Peyer's patch (tissue), 4 donors: ENCODE data around the gene SLC1A5. TPM values are rescaled to one million over a fixed set of nuclear protein-coding genes. Genes with fewer than 3 reads are reported as not detected.

Experiments used
- DNase-seq, 3 donors: peaks; one replicate each; pipeline ENCODE4 v3.0.0-alpha.2; 2017 to 2019
- H3K27ac ChIP-seq, 4 donors: fragments of 200-600 bp; sonication (generic); one replicate each; pipeline ENCODE4 v1.5.1; 2016 to 2019
- H3K27me3 ChIP-seq, 2 donors: fragments of 200-600 bp; sonication (generic); one replicate each; pipeline ENCODE4 v1.5.1; 2019
- H3K36me3 ChIP-seq, 3 donors: fragments of 200-600 bp; sonication (generic); one replicate each; pipeline ENCODE4 v1.5.1; 2016 to 2019
- H3K4me1 ChIP-seq, 4 donors: fragments of 200-600 bp; sonication (generic); one replicate each; pipeline ENCODE4 v1.5.1; 2016 to 2019
- H3K4me3 ChIP-seq, 4 donors: fragments of 200-600 bp; sonication (generic); 1 replicate in 3 of 4; 2 replicates in 1 of 4; pipeline ENCODE4 v1.5.1; 2016 to 2019; ENCODE audit warnings: mild to moderate bottlenecking in 1 of 4
- H3K9me3 ChIP-seq, 4 donors: fragments of 200-600 bp; sonication (generic); one replicate each; pipeline ENCODE4 v1.5.1; 2016 to 2019; ENCODE audit warnings: mild to moderate bottlenecking in 1 of 4
- CTCF ChIP-seq, 6 experiments: fragments of 450-650 bp in 4 of 6; fragments of 200-600 bp in 2 of 6; sonication (generic) in 1 of 6; IDR thresholded peaks; one replicate each; pipeline ENCODE4 v1.5.1; 2017 to 2019; ENCODE audit warnings: antibody characterized with exemption in 6 of 6, mild to moderate bottlenecking in 3 of 6, moderate library complexity in 1 of 6
- POLR2A ChIP-seq, 2 donors: fragments of 450-650 bp; IDR thresholded peaks; one replicate each; pipeline ENCODE4 v1.5.1; 2017; ENCODE audit warnings: antibody characterized with exemption in 2 of 2, mild to moderate bottlenecking in 2 of 2, moderate library complexity in 2 of 2
- total RNA-seq, 4 donors: library from RNA; depleted of rRNA; stranded (reverse); fragments of >200 nt; gene quantifications; one replicate each; pipeline ENCODE4 v1.1.0, GENCODE V29; 2016

SLC1A5 gene
- total RNA-seq, 4 donors from 2014 or later: 19.8 to 34.7 (median 31.2) TPM

GRCh38 chr19:46787040-46787330 lies 1.4 kb downstream of the SLC1A5 start:
- Histone ChIP-seq H3K4me3 (peak overlapping the region; percentile 82 to 90 (median 86)), H3K36me3 (peaks cover 0 to 16% (median 0%) of the 10 kb centered on the region in 3 donors), H3K9me3 (no peaks in the 10 kb centered on the region), H3K27me3 (no peaks in the 10 kb centered on the region), H3K4me1 (peaks cover 0 to 33% (median 16%) of the 10 kb centered on the region in 4 donors), H3K27ac (peak overlapping the region; percentile 80 to 96 (median 86))
- DNase-seq: no peak
- TF ChIP-seq CTCF (IDR thresholded peaks at IDR 0.05) (no peak), POLR2A (IDR thresholded peaks at IDR 0.05) (no peak)

GRCh38 chr19:46786236-46787039 lies 2.0 kb downstream of the SLC1A5 start:
- DNase-seq: peak; percentile 77 to 90 (median 80)
- TF ChIP-seq POLR2A (IDR thresholded peaks at IDR 0.05): peak; percentile 19 to 40
- no peak for TF ChIP-seq CTCF (IDR thresholded peaks at IDR 0.05)
- H3K4me1 ChIP-seq: peaks cover 0 to 33% (median 16%) of the 10 kb centered on the region in 4 donors
- no peaks in the 10 kb centered on the region for H3K27me3 ChIP-seq
- H3K9me3 ChIP-seq: no peaks in the 10 kb centered on the region
- H3K4me3 ChIP-seq: peak overlapping the region; percentile 82 to 90 (median 86)
- H3K27ac ChIP-seq: peak overlapping the region; percentile 80 to 96 (median 86)
- H3K36me3 ChIP-seq: peaks cover 0 to 22% (median 0%) of the 10 kb centered on the region in 3 donors

- H3K27ac ChIP-seq: peak overlapping the region; percentile 80 to 96 (median 86)
- no peaks in the 10 kb centered on the region for H3K27me3 ChIP-seq
- TF ChIP-seq CTCF (IDR thresholded peaks at IDR 0.05) (no peak), POLR2A (IDR thresholded peaks at IDR 0.05) (no peak)
- H3K4me1 ChIP-seq: peaks cover 0 to 33% (median 16%) of the 10 kb centered on the region in 4 donors
- H3K4me3 ChIP-seq: peak overlapping the region; percentile 82 to 90 (median 86)
- H3K9me3 ChIP-seq: no peaks in the 10 kb centered on the region
- peaks cover 0 to 27% (median 0%) of the 10 kb centered on the region in 3 donors for H3K36me3 ChIP-seq
- no peak for DNase-seq
Measured at GRCh38 chr19:46785980-46786235, 2.5 kb downstream of the SLC1A5 start.

GRCh38 chr19:46785054-46785979 lies 3.1 kb downstream of the SLC1A5 start:
- Histone ChIP-seq H3K4me1 (peaks cover 0 to 33% (median 16%) of the 10 kb centered on the region in 4 donors), H3K36me3 (peaks cover 0 to 33% (median 0%) of the 10 kb centered on the region in 3 donors), H3K4me3 (peak overlapping the region in 3 of 4 donors; percentile 82 to 90 (median 89)), H3K27me3 (no peaks in the 10 kb centered on the region), H3K27ac (peak overlapping the region; percentile 80 to 96 (median 86)), H3K9me3 (no peaks in the 10 kb centered on the region)
- TF ChIP-seq POLR2A (IDR thresholded peaks at IDR 0.05): no peak
- TF ChIP-seq CTCF (IDR thresholded peaks at IDR 0.05): no peak
- no peak for DNase-seq

GRCh38 chr19:46784262-46785053 lies 3.9 kb downstream of the SLC1A5 start:
- H3K4me3 ChIP-seq: peak overlapping the region in 3 of 4 donors; percentile 26 to 89 (median 82)

More at GRCh38 chr19:46784262-46785053, 3.9 kb downstream of the SLC1A5 start:
- H3K27ac ChIP-seq: peak overlapping the region; percentile 80 to 96 (median 86)
- no peaks in the 10 kb centered on the region for H3K9me3 ChIP-seq
- peak; percentile 65 to 86 (median 80) for DNase-seq
- peaks cover 0 to 41% (median 0%) of the 10 kb centered on the region in 3 donors for H3K36me3 ChIP-seq
- TF ChIP-seq POLR2A (IDR thresholded peaks at IDR 0.05) (peak in 1 of 2 donors; percentile 24), CTCF (IDR thresholded peaks at IDR 0.05) (peak in 1 of 6 experiments; percentile 7)
- H3K4me1 ChIP-seq: peaks cover 0 to 33% (median 16%) of the 10 kb centered on the region in 4 donors
- H3K27me3 ChIP-seq: no peaks in the 10 kb centered on the region
